H1 (cell line): ENCODE results near the gene CCAR1. TPM values are rescaled to one million over a fixed set of nuclear protein-coding genes. Genes with fewer than 3 reads are reported as not detected.

ENCODE experiments used
- CTCF ChIA-PET: fragments of 300-600 bp; sonication (Branson Sonifier 250); formaldehyde crosslinking; loops from one replicate; lab custom pipeline; 2021; ENCODE audit not compliant: partially characterized antibody; lab: Charles Lee
- POLR2A ChIA-PET: fragments of 300-600 bp; sonication (Branson Sonifier 250); formaldehyde crosslinking; loops from one replicate; lab custom pipeline; 2021; ENCODE audit warnings: inconsistent platforms; ENCODE audit not compliant: partially characterized antibody; lab: Charles Lee
- DNase-seq, 2 experiments: peaks; one replicate each; pipeline versions ENCODE4 v3.0.0 to v3.0.0-alpha.2; 2010 to 2022; ENCODE audit warnings: low spot score in 2 of 2, low read depth in 1 of 2, mixed read lengths in 1 of 2
- FAIRE-seq: peaks from 2 replicates; lab custom pipeline; 2011; peaks lifted over from hg19 to GRCh38; lab: Jason Lieb, UNC
- H2AFZ ChIP-seq: 2 replicates; pipeline ENCODE4 v1.8.1; 2012; ENCODE audit warnings: low read length, inconsistent platforms
- H2AK5ac ChIP-seq: 2 replicates; pipeline ENCODE4 v1.6.1; 2013; ENCODE audit warnings: low read depth, low read length
- H2BK120ac ChIP-seq: replicated peaks from 2 replicates; pipeline ENCODE3; 2013; ENCODE audit warnings: low read depth, low read length, inconsistent platforms
- H2BK12ac ChIP-seq: 2 replicates; pipeline ENCODE4 v1.6.1; 2013; ENCODE audit warnings: low read depth, low read length
- H2BK15ac ChIP-seq: 2 replicates; pipeline ENCODE4 v1.6.1; 2013; ENCODE audit warnings: low read length
- H2BK20ac ChIP-seq: 2 replicates; pipeline ENCODE4 v1.6.1; 2013; ENCODE audit warnings: low read length
- H2BK5ac ChIP-seq: 2 replicates; pipeline ENCODE4 v1.6.1; 2013; ENCODE audit warnings: low read depth, low read length
- H3K14ac ChIP-seq: 2 replicates; pipeline ENCODE4 v1.6.1; 2013; ENCODE audit warnings: inconsistent platforms; ENCODE audit not compliant: insufficient read length
- H3K18ac ChIP-seq: 2 replicates; pipeline ENCODE4 v1.6.1; 2013; ENCODE audit warnings: low read length; ENCODE audit errors: extremely low read depth
- H3K23ac ChIP-seq: 2 replicates; pipeline ENCODE4 v1.6.1; 2013; ENCODE audit warnings: inconsistent platforms; ENCODE audit not compliant: insufficient read length
- H3K23me2 ChIP-seq: 2 replicates; pipeline ENCODE4 v1.6.1; 2013; ENCODE audit warnings: low read depth, low read length
- H3K27ac ChIP-seq: 2 replicates; pipeline ENCODE4 v1.6.1; 2011; ENCODE audit warnings: low read depth, low read length, inconsistent platforms
- H3K27me3 ChIP-seq, 4 experiments: replicated peaks in 1 of 4; 1 replicate in 1 of 4; 2 replicates in 3 of 4; pipeline versions ENCODE4 v1.6.1 to v1.8.1; 2011 to 2013; ENCODE audit warnings: low read length in 3 of 4, mild to moderate bottlenecking in 3 of 4, inconsistent platforms in 2 of 4, mixed read lengths in 2 of 4, moderate library complexity in 1 of 4; ENCODE audit not compliant: control insufficient read depth in 3 of 4, insufficient read depth in 3 of 4; ENCODE audit errors: extremely low read depth in 1 of 4
- H3K36me3 ChIP-seq, 4 experiments: 2 replicates each; pipeline versions ENCODE4 v1.6.1 to v1.8.1; 2011 to 2013; ENCODE audit warnings: mild to moderate bottlenecking in 4 of 4, low read length in 3 of 4, moderate library complexity in 2 of 4, control low read depth in 1 of 4, inconsistent platforms in 1 of 4; ENCODE audit not compliant: insufficient read depth in 4 of 4, control insufficient read depth in 2 of 4
- H3K4ac ChIP-seq: replicated peaks from 2 replicates; pipeline ENCODE3; 2013; ENCODE audit warnings: low read length, low read depth, mixed read lengths, inconsistent platforms; ENCODE audit not compliant: insufficient read length
- H3K4me1 ChIP-seq, 4 experiments: replicated peaks in 1 of 4; 1 replicate in 1 of 4; 2 replicates in 3 of 4; pipeline versions ENCODE4 v1.6.1 to v1.8.1; 2011 to 2013; ENCODE audit warnings: low read length in 3 of 4, inconsistent platforms in 2 of 4, mixed read lengths in 1 of 4; ENCODE audit not compliant: insufficient read depth in 4 of 4, control insufficient read depth in 3 of 4
- H3K4me2 ChIP-seq, 2 experiments: 2 replicates each; pipeline versions ENCODE4 v1.6.1 to v1.8.1; 2011 to 2013; ENCODE audit warnings: low read depth in 2 of 2, low read length in 2 of 2, control low read depth in 1 of 2, inconsistent platforms in 1 of 2, mild to moderate bottlenecking in 1 of 2; ENCODE audit not compliant: insufficient read depth in 1 of 2
- H3K4me3 ChIP-seq, 4 experiments: fragments of 200-600, 300-600 bp in 1 of 4; sonication (generic), shearing (Covaris generic), sonication (Bioruptor Twin) in 1 of 4; 2 replicates each; pipeline versions ENCODE4 v1.5.1 to v1.8.1; 2011 to 2016; ENCODE audit warnings: low read length in 4 of 4, low read depth in 3 of 4, control low read depth in 2 of 4, inconsistent platforms in 2 of 4, mild to moderate bottlenecking in 2 of 4, mixed read lengths in 1 of 4, moderate library complexity in 1 of 4; ENCODE audit not compliant: insufficient read depth in 2 of 4; ENCODE audit errors: extremely low read depth in 1 of 4
- H3K56ac ChIP-seq: replicated peaks from 2 replicates; pipeline ENCODE3; 2013; ENCODE audit warnings: low read depth, mild to moderate bottlenecking, mixed read lengths, low read length, inconsistent platforms; ENCODE audit not compliant: insufficient read length
- H3K79me1 ChIP-seq: 2 replicates; pipeline ENCODE4 v1.6.1; 2013; ENCODE audit warnings: low read depth, low read length, control low read depth
- H3K79me2 ChIP-seq, 2 experiments: 2 replicates each; pipeline versions ENCODE4 v1.6.1 to v1.8.1; 2012 to 2013; ENCODE audit warnings: low read length in 2 of 2, mild to moderate bottlenecking in 2 of 2, inconsistent platforms in 1 of 2; ENCODE audit not compliant: insufficient read depth in 2 of 2, control insufficient read depth in 1 of 2
- H3K9ac ChIP-seq, 4 experiments: replicated peaks in 1 of 4; 1 replicate in 1 of 4; 2 replicates in 3 of 4; pipeline versions ENCODE4 v1.6.1 to v1.8.1; 2011 to 2013; ENCODE audit warnings: low read depth in 3 of 4, low read length in 3 of 4, control low read depth in 2 of 4, mild to moderate bottlenecking in 2 of 4, moderate library complexity in 2 of 4, inconsistent platforms in 1 of 4; ENCODE audit errors: extremely low read depth in 1 of 4
- H3K9me3 ChIP-seq, 2 experiments: 2 replicates each; pipeline versions ENCODE4 v1.6.1 to v1.8.1; 2012 to 2013; ENCODE audit warnings: mild to moderate bottlenecking in 2 of 2, moderate library complexity in 2 of 2, control low read depth in 1 of 2, inconsistent platforms in 1 of 2, low read depth in 1 of 2, low read length in 1 of 2, mixed read lengths in 1 of 2; ENCODE audit not compliant: insufficient read depth in 2 of 2
- H4K20me1 ChIP-seq, 2 experiments: replicated peaks in 1 of 2; 2 replicates each; pipeline versions ENCODE3 to v1.8.1; 2011 to 2013; ENCODE audit warnings: inconsistent platforms in 2 of 2, low read length in 2 of 2, mild to moderate bottlenecking in 1 of 2; ENCODE audit not compliant: insufficient read depth in 2 of 2, control insufficient read depth in 1 of 2
- H4K5ac ChIP-seq: 2 replicates; pipeline ENCODE4 v1.6.1; 2013; ENCODE audit warnings: low read length, low read depth, mixed read lengths, inconsistent platforms; ENCODE audit not compliant: insufficient read length
- H4K8ac ChIP-seq: 2 replicates; pipeline ENCODE4 v1.8.0; 2013; ENCODE audit warnings: mild to moderate bottlenecking, moderate library complexity, low read length, inconsistent platforms; ENCODE audit not compliant: insufficient read depth; ENCODE audit errors: extremely low read depth
- H4K91ac ChIP-seq: replicated peaks from 2 replicates; pipeline ENCODE3; 2013; ENCODE audit warnings: low read length, mixed read lengths, inconsistent platforms; ENCODE audit not compliant: insufficient read length
- BRCA1 ChIP-seq: IDR thresholded peaks from 2 replicates; pipeline ENCODE4 v1.6.1; 2012; ENCODE audit warnings: low read depth, low read length, improper control_type of control experiment
- CBX5 ChIP-seq: fragments of 300-800, 300-1000 bp; sonication (generic); IDR thresholded peaks from 2 replicates; pipeline ENCODE4 v1.7.1; 2016; ENCODE audit warnings: antibody characterized with exemption, low read length, low read depth
- TBP ChIP-seq: IDR thresholded peaks from 2 replicates; pipeline ENCODE4 v1.6.1; 2011; ENCODE audit warnings: low read depth, low read length, improper control_type of control experiment
- WGBS, 2 experiments: shearing (Covaris generic) in 1 of 2; methylation state at CpG; one replicate each; pipeline versions ENCODE4 v1.1.6 to v1.1.7; 2013 to 2015; ENCODE audit warnings: low lambda C conversion rate in 2 of 2, mixed read lengths in 2 of 2, inconsistent platforms in 1 of 2, low coverage in 1 of 2, missing lambda C conversion rate in 1 of 2; ENCODE audit not compliant: insufficient replicate concordance in 2 of 2, insufficient coverage in 1 of 2, insufficient read length in 1 of 2; ENCODE audit errors: extremely low coverage in 1 of 2, missing lambda C conversion rate in 1 of 2; 5-methylcytosine and 5-hydroxymethylcytosine counted together
- polyA plus RNA-seq, 7 experiments: library from polyadenylated mRNA; depleted of rRNA in 3 of 7; stranded (reverse) in 5 of 7; unstranded in 2 of 7; fragments of >200 nt in 5 of 7; fragments of 200-250 nt in 2 of 7; gene quantifications; 1 replicate in 5 of 7; 2 replicates in 1 of 7; 4 replicates in 1 of 7; pipeline versions ENCODE4 v1.2.1 to v1.2.3, GENCODE V29; 2011 to 2013; ENCODE audit warnings: missing spikeins in 2 of 7, mixed read lengths in 2 of 7
- total RNA-seq: library from RNA; stranded (reverse); fragmentation: NEBNext Ultra II Directional; extraction: Animal tissue kit (Norgen Biotek cat#: 25700); gene quantifications from 2 replicates; pipeline ENCODE4 v1.2.1, GENCODE V29; 2021

Gene CCAR1
- total and polyA plus RNA-seq, 2 of the 8 experiments (the other 6 are each of a cell fraction or from before 2014, with no cell fraction given), result 91.6 to 111 TPM

GRCh38 chr10:68800211-68800610 lies 79.2 kb downstream of the CCAR1 start:
- Histone ChIP-seq H3K27me3 (no peaks in the 10 kb centered on the region), H2BK12ac (no peak overlapping the region), H4K8ac (no peak overlapping the region), H3K18ac (no peak overlapping the region), H2BK20ac (no peak overlapping the region), H4K5ac (no peak overlapping the region), H3K79me1 (no peaks in the 10 kb centered on the region), H2BK5ac (no peak overlapping the region), H2AFZ (no peak overlapping the region), H3K79me2 (no peaks in the 10 kb centered on the region), H3K4me2 (no peak overlapping the region), H2BK15ac (no peak overlapping the region), H3K4me1 (no peaks in the 10 kb centered on the region), H4K20me1 (no peaks in the 10 kb centered on the region), H4K91ac (no peak overlapping the region), H3K23me2 (no peaks in the 10 kb centered on the region), H3K23ac (no peak overlapping the region), H2BK120ac (no peak overlapping the region), H3K27ac (no peak overlapping the region)
- ChIA-PET CTCF (interaction anchor here (0.6 to 6.1 kb wide), 4 partner anchors 18 to 411 kb away, joined by 3 to 40 read pairs (median 6); partner anchors contain the start of gene STOX1), POLR2A (interaction anchor here (0.8 to 5.5 kb wide), 2 partner anchors 33 to 100 kb away, joined by 3 to 25 read pairs; partner anchors contain the start of gene DDX50)
- TF ChIP-seq CBX5 (no peak), TBP (no peak), BRCA1 (no peak)
- TF ChIP-seq, all 59 proteins: peak for 0
- Histone ChIP-seq H3K9me3 (no peaks in the 10 kb centered on the region), H3K4me3 (no peak overlapping the region), H3K4ac (no peak overlapping the region), H3K56ac (no peak overlapping the region), H3K36me3 (peaks cover 0 to 18% (median 0%) of the 10 kb centered on the region in 4 experiments; a peak in 1 of 8 replicates), H3K9ac (no peak overlapping the region), H3K14ac (no peak overlapping the region), H2AK5ac (no peak overlapping the region)
- DNase-seq, result no peak
- WGBS, 2 experiments, result 92% methylated on average over 2 of the region's 2 CpGs; no CpG with 5 or more reads in 1 of the 2 experiments
- no peak for FAIRE-seq
